ENCODE measurements around the gene RABIF. TPM values are rescaled to one million over a fixed set of nuclear protein-coding genes. Genes with fewer than 3 reads are reported as not detected.

Gene RABIF
- total and polyA plus RNA-seq, 10 of the 15 experiments (the other 5 are each of a cell fraction or from before 2014, with no cell fraction given) = 4.7 to 18.2 (median 8.8) TPM

GRCh38 chr1:202919615-202920014 is 30.7 kb upstream of the RABIF start:
- POLR2A ChIA-PET = no interaction called here
- RAD21 ChIA-PET (ENCODE audit: unreplicated experiment) = no interaction called here
- no peak overlapping the region for H3K9ac ChIP-seq (ENCODE audit: control insufficient read depth, insufficient read depth, low read length)
- in situ Hi-C loops (cut with MboI) (no loop called here), intact Hi-C loops (cut with micrococcal nuclease; ENCODE audit: unreplicated experiment) (no loop called here)
- FAIRE-seq (no peak), DNase-seq (ENCODE audit: low read depth, low spot score) (no peak), ATAC-seq (no peak)
- peaks cover 3% of the 10 kb centered on the region for H3K79me2 ChIP-seq (ENCODE audit: control insufficient read depth, insufficient read depth, low read length)
- no peaks in the 10 kb centered on the region; the same call in 1 of the 2 replicates for H3K4me1 ChIP-seq (ENCODE audit: control insufficient read depth, insufficient read depth, low read length)
- BruUV-seq (replicated peaks) = no TSS peak
- SMC1A ChIA-PET (ENCODE audit: uncharacterized antibody, unreplicated experiment) = no interaction called here
- no peak overlapping the region for H3K4me3 ChIP-seq
- no peak overlapping the region for H3K27ac ChIP-seq (ENCODE audit: control insufficient read depth, insufficient read depth)
- CTCF ChIA-PET = interaction anchor here (0.7 to 2.3 kb wide), 3 partner anchors 29 to 199 kb away, joined by 3 to 7 read pairs (median 3); no protein-coding TSS in a partner anchor
- no peak overlapping the region for H3K4me2 ChIP-seq (ENCODE audit: control insufficient read depth, insufficient read depth)
- no peaks in the 10 kb centered on the region for H4K20me1 ChIP-seq (ENCODE audit: control insufficient read depth, insufficient read depth)
- no peaks in the 10 kb centered on the region for H3K9me3 ChIP-seq (replicated peaks; ENCODE audit: control insufficient read depth, insufficient read depth, low read length)
- no peaks in the 10 kb centered on the region for H3K27me3 ChIP-seq (replicated peaks in 1 of 2; ENCODE audit: control insufficient read depth in 2 of 2, insufficient read depth in 2 of 2, low read length in 1 of 2)
- no peak overlapping the region for H2AFZ ChIP-seq (ENCODE audit: control insufficient read depth, low read depth, low read length)
- H3K36me3 ChIP-seq (ENCODE audit: control insufficient read depth in 2 of 2, insufficient read depth in 2 of 2, low read length in 1 of 2) = peaks cover 3 to 24% of the 10 kb centered on the region in 2 experiments
- TF ChIP-seq CBX3 (IDR thresholded peaks at IDR 0.05; ENCODE audit: borderline replicate concordance, low read depth) = no peak
- no peak for TF ChIP-seq EGR1 (IDR thresholded peaks at IDR 0.05; ENCODE audit: borderline replicate concordance in 1 of 2, low read depth in 2 of 2, low read length in 2 of 2)
- TF ChIP-seq, protein P1, sequence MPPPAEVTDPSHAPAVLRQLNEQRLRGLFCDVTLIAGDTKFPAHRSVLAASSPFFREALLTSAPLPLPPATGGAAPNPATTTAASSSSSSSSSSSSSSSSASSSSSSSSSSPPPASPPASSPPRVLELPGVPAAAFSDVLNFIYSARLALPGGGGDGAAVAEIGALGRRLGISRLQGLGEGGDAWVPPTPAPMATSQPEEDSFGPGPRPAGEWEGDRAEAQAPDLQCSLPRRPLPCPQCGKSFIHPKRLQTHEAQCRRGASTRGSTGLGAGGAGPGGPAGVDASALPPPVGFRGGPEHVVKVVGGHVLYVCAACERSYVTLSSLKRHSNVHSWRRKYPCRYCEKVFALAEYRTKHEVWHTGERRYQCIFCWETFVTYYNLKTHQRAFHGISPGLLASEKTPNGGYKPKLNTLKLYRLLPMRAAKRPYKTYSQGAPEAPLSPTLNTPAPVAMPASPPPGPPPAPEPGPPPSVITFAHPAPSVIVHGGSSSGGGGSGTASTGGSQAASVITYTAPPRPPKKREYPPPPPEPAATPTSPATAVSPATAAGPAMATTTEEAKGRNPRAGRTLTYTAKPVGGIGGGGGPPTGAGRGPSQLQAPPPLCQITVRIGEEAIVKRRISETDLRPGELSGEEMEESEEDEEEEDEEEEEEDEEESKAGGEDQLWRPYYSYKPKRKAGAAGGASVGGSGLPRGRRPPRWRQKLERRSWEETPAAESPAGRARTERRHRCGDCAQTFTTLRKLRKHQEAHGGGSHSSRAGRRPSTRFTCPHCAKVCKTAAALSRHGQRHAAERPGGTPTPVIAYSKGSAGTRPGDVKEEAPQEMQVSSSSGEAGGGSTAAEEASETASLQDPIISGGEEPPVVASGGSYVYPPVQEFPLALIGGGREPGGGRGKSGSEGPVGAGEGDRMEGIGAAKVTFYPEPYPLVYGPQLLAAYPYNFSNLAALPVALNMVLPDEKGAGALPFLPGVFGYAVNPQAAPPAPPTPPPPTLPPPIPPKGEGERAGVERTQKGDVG (CRISPR knock-in tag; IDR thresholded peaks at IDR 0.05) = no peak
- no peak for TF ChIP-seq BRCA1 (IDR thresholded peaks at IDR 0.05; ENCODE audit: low read depth, low read length)
- TF ChIP-seq POLR2A (IDR thresholded peaks at IDR 0.05; ENCODE audit: low read depth, low read length) = no peak
- TF ChIP-seq, protein P2, sequence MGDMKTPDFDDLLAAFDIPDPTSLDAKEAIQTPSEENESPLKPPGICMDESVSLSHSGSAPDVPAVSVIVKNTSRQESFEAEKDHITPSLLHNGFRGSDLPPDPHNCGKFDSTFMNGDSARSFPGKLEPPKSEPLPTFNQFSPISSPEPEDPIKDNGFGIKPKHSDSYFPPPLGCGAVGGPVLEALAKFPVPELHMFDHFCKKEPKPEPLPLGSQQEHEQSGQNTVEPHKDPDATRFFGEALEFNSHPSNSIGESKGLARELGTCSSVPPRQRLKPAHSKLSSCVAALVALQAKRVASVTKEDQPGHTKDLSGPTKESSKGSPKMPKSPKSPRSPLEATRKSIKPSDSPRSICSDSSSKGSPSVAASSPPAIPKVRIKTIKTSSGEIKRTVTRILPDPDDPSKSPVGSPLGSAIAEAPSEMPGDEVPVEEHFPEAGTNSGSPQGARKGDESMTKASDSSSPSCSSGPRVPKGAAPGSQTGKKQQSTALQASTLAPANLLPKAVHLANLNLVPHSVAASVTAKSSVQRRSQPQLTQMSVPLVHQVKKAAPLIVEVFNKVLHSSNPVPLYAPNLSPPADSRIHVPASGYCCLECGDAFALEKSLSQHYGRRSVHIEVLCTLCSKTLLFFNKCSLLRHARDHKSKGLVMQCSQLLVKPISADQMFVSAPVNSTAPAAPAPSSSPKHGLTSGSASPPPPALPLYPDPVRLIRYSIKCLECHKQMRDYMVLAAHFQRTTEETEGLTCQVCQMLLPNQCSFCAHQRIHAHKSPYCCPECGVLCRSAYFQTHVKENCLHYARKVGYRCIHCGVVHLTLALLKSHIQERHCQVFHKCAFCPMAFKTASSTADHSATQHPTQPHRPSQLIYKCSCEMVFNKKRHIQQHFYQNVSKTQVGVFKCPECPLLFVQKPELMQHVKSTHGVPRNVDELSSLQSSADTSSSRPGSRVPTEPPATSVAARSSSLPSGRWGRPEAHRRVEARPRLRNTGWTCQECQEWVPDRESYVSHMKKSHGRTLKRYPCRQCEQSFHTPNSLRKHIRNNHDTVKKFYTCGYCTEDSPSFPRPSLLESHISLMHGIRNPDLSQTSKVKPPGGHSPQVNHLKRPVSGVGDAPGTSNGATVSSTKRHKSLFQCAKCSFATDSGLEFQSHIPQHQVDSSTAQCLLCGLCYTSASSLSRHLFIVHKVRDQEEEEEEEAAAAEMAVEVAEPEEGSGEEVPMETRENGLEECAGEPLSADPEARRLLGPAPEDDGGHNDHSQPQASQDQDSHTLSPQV (IDR thresholded peaks at IDR 0.05) = no peak
- TF ChIP-seq, protein P3, sequence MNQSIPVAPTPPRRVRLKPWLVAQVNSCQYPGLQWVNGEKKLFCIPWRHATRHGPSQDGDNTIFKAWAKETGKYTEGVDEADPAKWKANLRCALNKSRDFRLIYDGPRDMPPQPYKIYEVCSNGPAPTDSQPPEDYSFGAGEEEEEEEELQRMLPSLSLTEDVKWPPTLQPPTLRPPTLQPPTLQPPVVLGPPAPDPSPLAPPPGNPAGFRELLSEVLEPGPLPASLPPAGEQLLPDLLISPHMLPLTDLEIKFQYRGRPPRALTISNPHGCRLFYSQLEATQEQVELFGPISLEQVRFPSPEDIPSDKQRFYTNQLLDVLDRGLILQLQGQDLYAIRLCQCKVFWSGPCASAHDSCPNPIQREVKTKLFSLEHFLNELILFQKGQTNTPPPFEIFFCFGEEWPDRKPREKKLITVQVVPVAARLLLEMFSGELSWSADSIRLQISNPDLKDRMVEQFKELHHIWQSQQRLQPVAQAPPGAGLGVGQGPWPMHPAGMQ (IDR thresholded peaks at IDR 0.05; ENCODE audit: borderline replicate concordance) = no peak
- no peak for TF ChIP-seq MYB (IDR thresholded peaks at IDR 0.05; ENCODE audit: borderline replicate concordance, low read depth, low read length)
- TF ChIP-seq SUPT20H (IDR thresholded peaks at IDR 0.05; ENCODE audit: borderline replicate concordance, control insufficient read depth, low read depth, low read length) = no peak
- TF ChIP-seq IRF4 (IDR thresholded peaks at IDR 0.05; ENCODE audit: low read depth, low read length) = no peak
- TF ChIP-seq DPF2 (IDR thresholded peaks at IDR 0.05) = no peak
- TF ChIP-seq, protein P4, sequence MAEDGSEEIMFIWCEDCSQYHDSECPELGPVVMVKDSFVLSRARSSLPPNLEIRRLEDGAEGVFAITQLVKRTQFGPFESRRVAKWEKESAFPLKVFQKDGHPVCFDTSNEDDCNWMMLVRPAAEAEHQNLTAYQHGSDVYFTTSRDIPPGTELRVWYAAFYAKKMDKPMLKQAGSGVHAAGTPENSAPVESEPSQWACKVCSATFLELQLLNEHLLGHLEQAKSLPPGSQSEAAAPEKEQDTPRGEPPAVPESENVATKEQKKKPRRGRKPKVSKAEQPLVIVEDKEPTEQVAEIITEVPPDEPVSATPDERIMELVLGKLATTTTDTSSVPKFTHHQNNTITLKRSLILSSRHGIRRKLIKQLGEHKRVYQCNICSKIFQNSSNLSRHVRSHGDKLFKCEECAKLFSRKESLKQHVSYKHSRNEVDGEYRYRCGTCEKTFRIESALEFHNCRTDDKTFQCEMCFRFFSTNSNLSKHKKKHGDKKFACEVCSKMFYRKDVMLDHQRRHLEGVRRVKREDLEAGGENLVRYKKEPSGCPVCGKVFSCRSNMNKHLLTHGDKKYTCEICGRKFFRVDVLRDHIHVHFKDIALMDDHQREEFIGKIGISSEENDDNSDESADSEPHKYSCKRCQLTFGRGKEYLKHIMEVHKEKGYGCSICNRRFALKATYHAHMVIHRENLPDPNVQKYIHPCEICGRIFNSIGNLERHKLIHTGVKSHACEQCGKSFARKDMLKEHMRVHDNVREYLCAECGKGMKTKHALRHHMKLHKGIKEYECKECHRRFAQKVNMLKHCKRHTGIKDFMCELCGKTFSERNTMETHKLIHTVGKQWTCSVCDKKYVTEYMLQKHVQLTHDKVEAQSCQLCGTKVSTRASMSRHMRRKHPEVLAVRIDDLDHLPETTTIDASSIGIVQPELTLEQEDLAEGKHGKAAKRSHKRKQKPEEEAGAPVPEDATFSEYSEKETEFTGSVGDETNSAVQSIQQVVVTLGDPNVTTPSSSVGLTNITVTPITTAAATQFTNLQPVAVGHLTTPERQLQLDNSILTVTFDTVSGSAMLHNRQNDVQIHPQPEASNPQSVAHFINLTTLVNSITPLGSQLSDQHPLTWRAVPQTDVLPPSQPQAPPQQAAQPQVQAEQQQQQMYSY (CRISPR knock-in tag; IDR thresholded peaks at IDR 0.05) = no peak

Data from GM12878 (cell line).